Ramos (cell line): ENCODE measurements around the gene KRTAP5-9.
"Not testable (repeated sequence)": the region's sequence is repeated elsewhere in the genome, so short reads cannot be mapped to it uniquely, and the experiment has no call there.

ENCODE experiments used
- in situ Hi-C: fragments of 300-500 bp; cut with MboI; formaldehyde crosslinking; loops from one replicate; pipeline ENCODE4 v1.14.3; 2022; ENCODE audit warnings: low sequenced_read_pairs; ENCODE audit not compliant: unreplicated experiment

The KRTAP5-9 gene

DNA sequence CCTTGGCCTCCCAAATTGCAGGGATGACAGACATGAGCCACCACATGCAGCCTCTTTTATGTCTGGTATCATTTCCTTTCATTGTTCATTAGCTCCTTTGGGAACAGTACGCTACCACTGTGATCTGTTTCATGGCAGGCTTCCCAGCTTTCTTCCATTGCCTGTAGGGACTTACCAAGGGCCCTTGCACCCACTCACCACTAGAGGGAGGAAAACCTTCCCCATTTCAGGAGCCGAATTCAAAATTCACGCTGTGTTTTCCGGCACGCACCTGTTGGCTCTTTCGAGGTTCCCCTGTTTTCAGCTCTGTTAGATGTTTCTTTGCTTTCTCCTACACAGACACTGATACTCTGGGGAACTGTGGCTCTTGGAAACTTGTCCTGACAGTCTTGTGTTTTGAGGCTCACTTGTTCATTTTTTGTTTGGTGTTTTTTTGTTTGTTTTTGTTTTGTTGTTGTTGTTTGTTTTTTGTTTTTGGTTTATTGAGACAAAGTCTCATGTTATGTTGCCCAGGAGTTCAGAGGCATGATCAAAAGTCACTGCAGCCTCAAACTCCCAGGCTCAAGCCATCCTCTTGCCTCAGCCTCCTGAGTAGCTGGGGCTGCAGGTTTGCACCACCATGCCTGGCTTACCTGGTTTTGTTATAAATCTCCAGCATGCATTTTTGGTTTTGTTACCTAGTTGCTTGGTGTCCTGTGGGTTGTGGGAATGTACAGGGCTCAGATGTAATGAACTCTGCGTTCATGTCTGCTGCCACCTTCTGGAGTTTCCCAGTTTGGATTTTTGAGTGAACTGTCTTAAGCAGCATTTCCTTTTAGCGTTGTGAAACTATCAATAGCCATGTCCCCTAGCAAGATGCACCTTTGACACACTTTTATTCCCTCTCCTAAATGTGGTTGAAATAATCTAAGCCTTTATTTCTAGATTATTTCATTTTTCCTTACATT, 32.1 kb downstream of the KRTAP5-9 start:
- in situ Hi-C loops: no loop called here

DNA sequence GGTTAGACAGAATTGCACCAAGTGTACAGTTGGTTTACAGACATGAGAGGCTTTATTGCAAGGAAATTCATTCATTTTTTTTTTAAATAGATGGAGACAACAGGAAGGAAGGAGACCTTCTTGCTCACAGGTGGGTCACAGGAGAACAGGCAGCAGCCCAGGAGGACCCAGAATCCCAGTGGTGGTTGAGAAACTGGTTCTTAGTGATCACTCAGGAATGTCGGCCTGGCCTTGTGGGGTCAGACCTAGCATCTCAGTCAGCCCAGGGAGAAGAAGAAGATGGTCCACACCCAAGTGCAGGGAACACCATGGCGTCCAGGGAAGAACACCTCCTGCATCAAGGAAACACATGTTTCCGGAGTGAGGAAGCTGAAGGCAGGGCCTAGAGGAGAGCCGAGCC, 33.6 kb downstream of the KRTAP5-9 start:
- in situ Hi-C loops: no loop called here

DNA sequence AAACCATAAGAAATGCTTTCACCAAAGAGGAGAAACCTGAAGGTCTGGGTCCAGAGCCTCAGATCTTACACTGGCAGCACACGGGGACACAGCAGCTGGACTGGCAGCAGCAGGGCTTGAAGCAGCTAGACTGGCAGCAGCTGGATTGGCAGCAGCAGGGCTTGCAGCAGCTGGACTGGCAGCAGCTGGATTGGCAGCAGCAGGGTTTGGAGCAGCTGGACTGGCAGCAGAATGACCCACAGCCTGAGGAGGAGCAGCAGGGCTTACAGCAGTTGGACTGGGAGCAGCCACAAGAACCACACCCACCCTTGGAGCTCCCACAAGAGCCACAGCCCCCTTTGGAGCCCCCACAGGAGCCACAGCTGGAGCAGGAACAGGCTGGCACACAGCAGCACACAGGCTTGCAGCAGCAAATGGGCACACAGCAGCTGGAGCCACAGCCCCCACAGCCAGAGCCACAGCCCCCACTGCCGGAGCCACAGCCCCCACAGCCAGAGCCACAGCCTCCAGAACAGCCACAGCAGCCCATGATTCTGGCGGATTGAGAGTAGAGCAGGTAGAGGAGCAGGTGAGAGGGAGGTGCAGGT, 34.2 kb downstream of the KRTAP5-9 start, which contains the start of gene KRTAP5-11:
KRTAP5-11 (minus strand) TSS at position 567 of the 587 bp plus-strand sequence; CDS start at position 529, 38 bp downstream.
- in situ Hi-C loops: no loop called here

DNA sequence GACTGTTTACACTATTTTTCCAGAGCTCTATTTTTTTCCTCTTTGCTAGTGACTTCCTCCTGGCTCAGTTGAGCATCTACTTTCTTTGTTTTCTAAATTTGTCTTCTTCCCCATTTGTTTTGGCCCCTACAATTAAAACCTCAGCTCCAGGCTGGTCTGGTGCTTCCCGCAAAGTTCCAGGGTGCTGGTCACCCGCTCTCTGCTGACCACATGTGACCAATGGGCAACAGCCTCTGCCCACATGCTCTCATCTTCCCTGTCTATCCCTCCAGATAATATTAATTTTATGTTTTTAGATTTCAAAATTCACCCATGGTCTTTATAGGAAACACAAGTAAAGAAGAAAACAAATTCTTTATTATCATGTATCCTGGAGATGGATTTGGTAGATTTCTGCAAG, 34.7 kb downstream of the KRTAP5-9 start:
- in situ Hi-C loops: not testable (repeated sequence)

DNA sequence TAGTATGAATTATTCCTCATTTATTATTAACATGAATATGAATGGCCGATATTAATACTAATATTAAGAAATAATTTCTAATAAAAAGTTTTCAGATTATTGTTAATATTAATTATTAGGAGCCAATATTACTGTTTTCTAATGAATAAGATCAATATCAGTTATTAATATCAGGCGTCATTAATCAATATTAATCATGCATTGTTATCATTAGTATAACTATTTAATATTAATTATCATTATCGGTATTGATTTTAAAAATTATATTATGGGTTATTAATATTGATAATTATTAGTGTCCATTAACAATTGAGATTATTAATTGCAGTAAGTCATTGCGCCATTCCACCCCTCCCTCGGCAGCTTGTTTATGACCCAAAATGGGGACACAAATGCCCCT, 37.5 kb downstream of the KRTAP5-9 start:
- in situ Hi-C loops: not testable (repeated sequence)

DNA sequence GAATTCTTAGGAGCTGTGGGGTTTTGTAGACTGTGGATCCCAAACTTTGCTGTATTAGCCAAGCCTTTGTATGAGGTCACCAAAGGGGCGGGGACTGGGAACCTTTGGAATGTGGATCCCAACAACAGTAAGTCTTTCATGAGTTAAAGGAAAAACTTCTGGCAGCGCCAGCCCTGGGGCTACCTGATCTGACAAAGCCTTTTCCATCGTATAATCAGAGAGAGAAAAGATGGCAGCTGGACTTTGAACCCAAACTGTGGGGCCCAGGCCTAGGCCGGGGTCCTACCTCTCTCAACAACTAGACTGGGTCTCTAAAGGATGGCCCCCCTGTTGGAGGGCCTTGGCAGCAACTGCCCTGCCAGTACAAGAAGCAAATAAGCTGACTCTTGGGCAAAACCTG, 40.1 kb downstream of the KRTAP5-9 start:
- in situ Hi-C loops: not testable (repeated sequence)

DNA sequence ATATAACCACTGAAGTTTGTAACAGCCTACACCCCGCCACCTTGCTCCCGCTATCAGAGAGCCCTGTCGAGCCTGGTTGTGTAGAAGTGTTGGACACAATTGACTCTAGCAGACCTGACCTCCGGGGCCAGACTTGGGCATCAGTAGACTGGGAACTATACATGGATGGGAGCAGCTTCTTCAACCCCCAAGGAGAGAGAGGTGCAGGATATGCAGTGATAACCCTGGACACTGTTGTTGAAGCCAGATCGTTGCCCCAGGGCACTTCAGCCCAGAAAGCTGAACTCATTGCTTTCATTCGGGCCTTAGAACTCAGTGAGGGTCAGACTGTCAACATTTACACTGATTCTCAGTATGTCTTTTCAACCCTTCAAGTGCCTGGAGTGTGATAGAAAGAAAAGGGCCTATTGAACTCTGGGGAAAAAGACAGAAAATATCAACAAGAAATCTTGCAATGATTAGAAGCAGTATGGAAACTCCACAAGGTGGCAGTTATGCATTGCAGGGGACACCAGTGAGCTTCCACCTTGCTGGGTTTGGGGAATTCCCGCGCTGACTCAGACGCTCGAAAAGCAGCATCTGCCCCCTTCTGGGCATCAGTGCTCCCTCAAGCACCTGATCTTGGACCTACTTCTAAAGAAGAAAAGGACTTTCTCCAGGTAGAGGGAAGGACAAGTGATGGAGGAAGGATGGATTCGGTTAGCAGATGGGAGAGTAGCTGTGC, 40.8 kb downstream of the KRTAP5-9 start:
- in situ Hi-C loops: not testable (repeated sequence)

DNA sequence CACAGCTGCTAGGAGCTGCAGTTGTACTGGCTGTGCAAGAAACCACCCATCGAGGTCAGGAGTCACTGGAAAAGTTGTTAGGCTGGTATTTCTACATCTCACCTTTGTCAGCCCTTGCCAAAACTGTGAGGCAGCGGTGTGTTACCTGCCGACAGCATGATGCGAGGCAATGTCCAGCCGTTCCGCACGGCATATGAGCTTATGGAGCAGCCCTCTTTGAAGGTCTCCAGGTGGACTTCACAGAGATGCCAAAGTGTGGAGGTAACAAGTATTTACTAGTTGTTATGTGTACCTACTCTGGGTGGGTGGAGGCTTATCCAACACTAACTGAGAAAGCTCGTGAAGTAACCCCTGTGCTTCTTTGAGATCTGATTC, 41.3 kb downstream of the KRTAP5-9 start:
- in situ Hi-C loops: not testable (repeated sequence)
